ENCODE data around the gene OSGIN1.

- TF ChIP-seq CTCF (IDR thresholded peaks at IDR 0.05; ENCODE audit: low read depth, low read length) = no peak
- TF ChIP-seq EZH2phosphoT487 (IDR thresholded peaks at IDR 0.05; ENCODE audit: low read depth) = no peak
Measured at GRCh38 chr16:83903751-83904150, 49.3 kb upstream of the OSGIN1 start.
